GM12864 (cell line): ENCODE results near the gene DNAJB1.
"Not testable (repeated sequence)": the region's sequence is repeated elsewhere in the genome, so short reads cannot be mapped to it uniquely, and the experiment has no call there.

Experiments
- DNase-seq: peaks from one replicate; pipeline ENCODE4 v3.0.0-alpha.2; 2011; ENCODE audit warnings: low read depth
- H3K4me3 ChIP-seq: 2 replicates; pipeline ENCODE4 v1.5.1; 2011; ENCODE audit warnings: mild to moderate bottlenecking, low read depth, low read length, control low read depth
- CTCF ChIP-seq: IDR thresholded peaks from 2 replicates; pipeline ENCODE4 v1.5.1; 2011; ENCODE audit warnings: low read depth, mild to moderate bottlenecking, moderate library complexity, low read length, control low read depth, inconsistent platforms; ENCODE audit errors: missing control alignments

Gene DNAJB1

GRCh38 chr19:14517840-14518505 is at the start of gene DNAJB1:
TSS of gene DNAJB1 (minus strand) at chr19:14518397. CDS start at chr19:14518349, 48 bp downstream.
- H3K4me3 ChIP-seq, result peak within 1 kb of the TSS; percentile 88
- no peak for DNase-seq
- TF ChIP-seq CTCF, result no peak

GRCh38 chr19:14567079-14567478 is 48.9 kb upstream of the DNAJB1 start:
- TF ChIP-seq CTCF, result no peak
- DNase-seq, result no peak
- H3K4me3 ChIP-seq, result no peak overlapping the region

GRCh38 chr19:14566712-14567077 is 48.5 kb upstream of the DNAJB1 start:
- DNase-seq, result no peak
- H3K4me3 ChIP-seq, result no peak overlapping the region
- no peak for TF ChIP-seq CTCF

GRCh38 chr19:14565765-14566711 is 47.8 kb upstream of the DNAJB1 start:
- no peak for DNase-seq
- no peak for TF ChIP-seq CTCF
- H3K4me3 ChIP-seq, result no peak overlapping the region

GRCh38 chr19:14565298-14565679 is 47.1 kb upstream of the DNAJB1 start:
- TF ChIP-seq CTCF, result no peak
- H3K4me3 ChIP-seq, result no peak overlapping the region
- no peak for DNase-seq

- H3K4me3 ChIP-seq, result not testable (repeated sequence)
These were observed 46.6 kb upstream of the DNAJB1 start for GRCh38 chr19:14564652-14565297.

GRCh38 chr19:14563989-14564651 is 45.9 kb upstream of the DNAJB1 start:
- no peak for DNase-seq
- TF ChIP-seq CTCF, result no peak
- no peak overlapping the region for H3K4me3 ChIP-seq

More at GRCh38 chr19:14564652-14565297, 46.6 kb upstream of the DNAJB1 start:
- DNase-seq, result not testable (repeated sequence)
